GM18873 (cell line): Measurements from ENCODE around the gene DGKQ.
"Not testable (repeated sequence)": the region's sequence is repeated elsewhere in the genome, so short reads cannot be mapped to it uniquely, and the experiment has no call there.

Experiments used
- ATAC-seq: cut with Tn5 transposase; IDR thresholded peaks from one replicate; pipeline ENCODE4 v1.9.1; 2021; ENCODE audit warnings: mild to moderate bottlenecking, moderate library complexity, moderate number of reproducible peaks; ENCODE audit not compliant: unreplicated experiment, low FRiP score

Gene DGKQ

DNA sequence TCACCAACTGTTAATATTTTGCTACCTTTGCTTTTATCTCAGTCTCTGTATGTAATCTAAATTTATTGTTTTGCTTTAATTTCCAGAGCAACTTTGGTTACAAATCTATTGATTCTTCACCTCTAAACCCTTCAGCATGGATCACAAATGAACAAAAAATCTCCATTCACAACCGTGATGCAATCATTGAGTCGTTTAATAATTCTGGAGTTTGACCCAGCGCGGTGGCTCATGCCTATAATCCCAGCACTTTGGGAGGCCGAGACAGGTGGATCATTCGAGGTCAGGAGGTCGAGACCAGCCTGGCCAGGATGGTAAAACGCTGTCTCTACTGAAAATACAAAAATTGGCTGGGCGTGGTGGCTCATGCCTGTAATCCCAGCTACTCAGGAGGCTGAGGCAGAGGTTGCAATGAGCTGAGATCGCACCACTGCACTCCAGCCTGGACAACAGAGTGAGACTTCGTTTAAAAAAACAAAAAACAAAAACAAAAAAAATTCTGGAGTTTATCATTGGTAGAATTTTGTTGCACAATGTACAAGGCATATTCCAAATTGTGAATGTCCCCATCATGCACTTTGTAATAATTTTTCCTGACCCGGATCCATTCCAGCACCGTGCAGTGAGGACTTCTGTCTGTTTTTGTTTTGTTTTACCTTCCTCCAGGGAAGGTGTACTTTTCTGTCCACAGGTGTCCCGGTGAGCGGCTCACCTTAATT lies 11.1 kb upstream of the DGKQ start:
- no peak for ATAC-seq

- no peak for ATAC-seq
Observed at GRCh38 chr4:982814-983213, 9.4 kb upstream of the DGKQ start.

DNA sequence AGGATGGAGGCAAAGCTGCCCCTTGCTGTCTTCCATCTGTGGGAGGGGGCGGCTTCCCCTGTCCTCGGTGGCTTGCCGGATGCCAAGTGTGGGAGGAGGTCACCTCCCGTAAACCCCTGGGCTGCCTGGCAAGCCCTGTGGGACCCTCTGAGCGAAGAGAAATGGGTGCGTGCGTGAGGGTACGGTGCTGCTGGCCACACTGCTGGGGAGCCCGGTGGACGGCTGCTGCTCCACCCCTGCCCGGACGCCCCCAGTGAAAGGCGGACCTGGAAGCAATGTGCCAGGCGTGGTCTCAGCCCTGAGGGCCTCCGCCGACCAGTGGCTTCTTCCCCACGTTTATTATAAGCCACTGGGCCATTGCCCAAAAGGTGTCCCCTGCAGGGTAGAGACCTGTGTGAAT lies 8.9 kb upstream of the DGKQ start:
- ATAC-seq, result no peak

- no peak for ATAC-seq
Observed at GRCh38 chr4:978957-979701, 5.8 kb upstream of the DGKQ start.

GRCh38 chr4:976016-976415 lies 2.6 kb upstream of the DGKQ start:
- ATAC-seq, result not testable (repeated sequence)

- no peak for ATAC-seq
Observed at GRCh38 chr4:974668-975067, 1.3 kb upstream of the DGKQ start.

GRCh38 chr4:972651-973424 lies 531 bp downstream of the DGKQ start:
- no peak for ATAC-seq

- ATAC-seq, result no peak
Observed at GRCh38 chr4:971666-972500, 1.5 kb downstream of the DGKQ start.

DNA sequence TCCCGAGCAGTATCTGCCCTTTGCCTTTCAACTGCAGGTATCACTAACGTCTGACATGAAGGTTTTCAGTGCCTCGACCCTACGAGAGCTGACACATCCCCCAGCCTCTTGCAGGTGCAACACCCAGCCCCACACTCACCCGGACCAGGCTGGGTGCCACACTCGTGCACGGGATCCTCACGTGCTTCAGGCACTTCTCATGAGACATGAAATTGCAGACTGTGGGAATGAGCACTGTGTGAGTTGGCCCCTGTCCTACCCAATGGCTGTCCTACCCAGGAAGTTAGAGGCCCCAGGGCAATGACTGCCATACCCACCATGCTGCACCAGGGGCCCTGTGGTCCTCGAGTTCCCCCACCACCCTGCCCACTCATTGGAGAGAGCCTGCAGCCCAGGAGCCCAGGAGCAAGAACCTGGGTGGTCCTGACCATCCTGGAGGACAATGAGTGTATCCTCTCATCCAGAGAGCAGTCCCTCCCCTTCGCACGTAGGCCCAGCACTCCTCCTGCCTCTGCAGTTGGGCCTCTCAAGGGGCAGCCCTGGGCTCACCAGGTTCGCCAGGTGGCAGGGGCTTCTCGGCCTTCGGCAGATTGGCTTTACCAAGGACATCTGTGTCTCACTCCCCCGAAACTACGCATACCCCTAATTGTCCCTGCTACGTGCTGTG lies 2.4 kb downstream of the DGKQ start:
- no peak for ATAC-seq

DNA sequence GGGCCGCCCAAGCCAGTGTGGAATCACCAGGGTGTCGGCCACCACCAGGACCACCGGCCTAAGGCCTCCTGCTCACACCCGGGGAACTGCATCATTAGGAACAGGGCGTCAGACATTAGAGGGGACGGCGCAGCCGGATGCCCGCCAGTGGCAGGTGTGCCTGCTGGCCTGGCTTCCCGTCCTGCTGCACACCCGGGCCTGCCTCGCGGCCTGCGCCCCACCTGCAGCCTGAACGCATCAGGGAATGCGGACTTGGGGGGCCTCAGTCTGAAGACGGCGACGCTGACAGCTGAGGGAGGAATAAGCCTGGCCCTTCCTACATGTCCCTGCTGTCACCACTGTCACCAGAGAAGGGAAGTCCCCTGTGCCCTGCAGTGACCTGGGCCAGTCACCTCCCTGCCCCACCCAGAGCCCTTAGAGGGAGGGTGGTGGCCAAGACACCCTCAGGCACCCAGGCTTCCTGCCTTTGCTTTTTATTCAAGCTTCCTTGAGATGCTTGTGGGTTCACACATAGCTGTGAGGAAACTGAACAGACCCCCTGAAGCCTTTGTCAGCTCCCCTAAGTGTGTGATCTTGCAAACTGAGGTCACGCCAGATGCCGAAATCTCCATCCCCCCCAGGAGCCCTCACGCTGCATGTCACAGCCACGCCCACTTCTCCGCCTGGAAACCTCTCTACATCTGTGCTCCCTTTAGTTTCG lies 3.2 kb downstream of the DGKQ start:
- no peak for ATAC-seq

DNA sequence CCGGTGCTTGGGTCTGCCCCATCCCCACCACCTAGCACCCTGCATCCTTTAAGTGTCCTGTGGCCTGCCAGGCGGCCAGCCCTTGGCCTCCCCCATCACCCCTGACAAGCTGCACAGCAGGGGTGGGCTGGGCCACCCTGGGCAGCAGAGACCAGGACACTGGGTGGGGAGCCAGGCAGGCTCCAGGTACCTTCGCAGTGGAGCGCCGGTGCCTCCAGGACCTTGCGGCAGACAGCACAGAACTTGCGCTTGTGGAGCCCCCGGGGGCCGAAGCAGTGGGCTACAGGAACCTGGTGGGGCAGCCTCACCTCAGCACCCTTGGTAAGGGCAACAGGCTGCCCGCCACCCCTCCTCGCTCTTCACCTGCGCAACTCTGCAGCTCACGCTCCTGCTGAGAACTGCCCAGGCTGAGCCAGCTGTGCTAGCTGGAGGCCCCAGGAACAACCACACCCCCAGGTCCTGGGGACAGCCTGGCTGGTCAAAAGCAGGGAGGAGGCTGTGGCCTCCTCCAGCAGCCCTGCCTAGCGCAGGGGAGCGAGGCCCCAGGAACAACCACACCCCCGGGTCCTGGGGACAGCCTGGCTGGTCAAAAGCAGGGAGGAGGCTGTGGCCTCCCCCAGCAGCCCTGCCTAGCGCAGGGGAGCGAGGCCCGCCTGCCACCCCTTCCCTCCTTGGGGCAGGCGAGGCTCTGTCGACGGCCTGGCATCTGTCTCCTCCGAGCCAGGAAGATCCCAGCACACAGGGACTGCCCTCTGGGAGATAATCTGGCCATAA lies 4.6 kb downstream of the DGKQ start:
- ATAC-seq, result no peak

- no peak for ATAC-seq
Observed at GRCh38 chr4:968221-968620, 5.1 kb downstream of the DGKQ start.

DNA sequence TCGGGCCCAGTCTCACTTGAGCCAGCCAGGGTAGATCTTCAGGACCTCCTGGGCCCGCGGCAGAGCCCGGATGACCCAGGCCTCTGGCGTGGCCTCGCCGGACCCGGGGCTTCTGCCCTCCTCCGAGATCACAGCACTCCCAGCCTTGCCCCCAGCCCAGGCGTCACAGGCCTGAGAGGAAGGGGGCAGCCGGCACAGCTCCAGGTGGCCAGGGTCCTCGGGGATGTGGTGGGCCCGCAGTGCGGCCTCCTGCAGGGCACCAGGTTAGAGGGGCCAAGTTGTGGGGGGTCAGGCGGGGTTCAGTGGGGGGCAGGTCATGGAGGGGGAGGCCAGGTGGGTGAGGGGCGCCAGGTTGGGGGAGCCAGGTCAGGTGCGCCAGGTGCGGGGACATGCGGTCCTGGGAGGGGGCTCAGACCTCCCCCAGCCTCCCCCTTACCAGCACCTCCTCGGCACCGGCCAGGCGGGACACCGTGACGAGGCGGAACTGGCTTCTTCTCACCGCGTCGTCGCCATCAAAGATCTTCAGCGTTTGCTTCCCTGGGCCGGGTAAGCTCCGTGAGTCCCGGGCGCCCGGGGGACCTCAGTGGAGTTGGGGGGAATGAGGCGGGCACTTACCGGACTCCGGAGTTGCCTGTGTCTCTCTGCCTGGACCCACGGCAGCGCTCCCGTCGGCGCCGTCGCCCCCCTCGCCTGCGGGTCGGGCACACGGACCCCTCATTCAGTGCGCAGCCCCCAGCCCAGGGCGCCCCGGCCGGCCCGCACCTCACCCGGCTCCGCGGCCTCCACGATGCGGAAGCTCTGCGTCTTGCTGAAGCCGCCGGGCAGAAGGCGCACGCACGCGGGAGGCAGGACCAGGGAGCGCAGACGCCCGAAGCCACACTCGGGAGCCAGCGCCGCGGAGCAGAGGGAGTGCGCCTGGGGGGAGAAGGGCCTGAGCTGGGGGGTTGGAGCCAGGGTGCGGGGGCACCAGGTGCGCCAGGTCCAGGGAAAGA lies 6.0 kb downstream of the DGKQ start:
- no peak for ATAC-seq

DNA sequence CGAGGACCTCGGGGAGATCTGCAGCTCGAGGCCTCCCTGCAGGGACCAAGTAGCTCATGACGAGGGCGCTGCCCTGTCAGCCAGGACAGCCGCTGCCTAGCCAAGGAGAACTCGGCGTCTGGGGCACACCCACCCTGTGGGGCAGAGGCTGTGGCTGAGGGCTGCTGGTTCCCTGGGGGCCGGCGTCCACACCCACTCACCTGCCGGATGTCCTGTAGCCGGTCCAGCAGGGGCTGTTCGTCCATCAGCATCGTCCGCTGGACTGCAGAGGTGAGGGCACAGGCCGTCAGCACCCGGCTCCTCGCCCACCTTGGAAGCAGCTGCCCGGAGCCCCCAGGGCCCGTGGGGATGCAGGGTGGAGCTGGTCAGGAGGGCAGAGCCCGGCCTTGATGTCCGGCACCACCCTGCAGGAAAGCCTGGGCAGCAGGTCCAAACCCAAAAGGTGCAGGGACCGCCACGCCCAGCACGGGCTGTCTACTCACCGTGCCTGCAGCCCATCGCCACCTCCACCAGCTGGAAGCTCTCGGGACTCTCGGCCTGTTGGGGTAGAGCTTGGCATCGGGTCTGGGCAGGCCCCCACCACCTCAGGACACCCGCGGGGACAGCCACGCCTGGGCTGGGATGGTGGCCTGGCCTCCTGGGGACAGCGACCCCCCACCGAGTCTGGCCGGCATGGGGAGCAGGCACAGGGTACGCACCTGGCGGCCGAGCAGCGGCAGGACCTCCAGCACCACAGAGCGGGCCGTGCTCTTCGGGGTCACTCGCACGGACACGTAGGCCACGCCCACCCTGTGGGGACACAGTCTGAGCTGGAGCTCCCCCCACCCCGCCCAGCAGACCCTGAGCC lies 6.9 kb downstream of the DGKQ start:
- no peak for ATAC-seq

GRCh38 chr4:965766-966134 lies 7.6 kb downstream of the DGKQ start:
- no peak for ATAC-seq

- no peak for ATAC-seq
Observed at GRCh38 chr4:965048-965765, 8.2 kb downstream of the DGKQ start.
